Upper lobe of left lung (tissue), 6 donors: Measurements from ENCODE around the gene CPNE5. TPM values are rescaled to one million over a fixed set of nuclear protein-coding genes. Genes with fewer than 3 reads are reported as not detected.

ENCODE experiments used
- ATAC-seq, 2 donors: fragments of 200-7000 bp; cut with Tn5 transposase; one replicate each; pipeline ENCODE4 v1.9.1; 2022; ENCODE audit warnings: mild to moderate bottlenecking in 2 of 2, moderate library complexity in 2 of 2; ENCODE audit not compliant: low FRiP score in 2 of 2
- DNase-seq, 2 donors: peaks; one replicate each; pipeline ENCODE4 v3.0.0-alpha.2; 2019 to 2020
- H3K27ac ChIP-seq, 4 donors: fragments of 200-600 bp; sonication (generic); one replicate each; pipeline ENCODE4 v1.5.1; 2016 to 2019
- H3K27me3 ChIP-seq, 4 donors: fragments of 200-600 bp; sonication (generic); one replicate each; pipeline ENCODE4 v1.5.1; 2017 to 2019
- H3K36me3 ChIP-seq, 4 donors: fragments of 200-600 bp; sonication (generic); one replicate each; pipeline ENCODE4 v1.5.1; 2016 to 2019
- H3K4me1 ChIP-seq, 4 donors: fragments of 200-600 bp; sonication (generic); one replicate each; pipeline ENCODE4 v1.5.1; 2018 to 2019
- H3K4me3 ChIP-seq, 4 donors: fragments of 200-600 bp; sonication (generic); one replicate each; pipeline ENCODE4 v1.5.1; 2017 to 2019; ENCODE audit warnings: mild to moderate bottlenecking in 2 of 4, moderate library complexity in 1 of 4
- H3K9me3 ChIP-seq, 4 donors: fragments of 200-600 bp; sonication (generic); one replicate each; pipeline ENCODE4 v1.5.1; 2018 to 2019
- EP300 ChIP-seq, 4 donors: sonication (generic); formaldehyde crosslinking; IDR thresholded peaks; one replicate each; pipeline ENCODE4 v1.5.1; 2017; ENCODE audit warnings: antibody characterized with exemption in 4 of 4, control low read depth in 2 of 4
- POLR2A ChIP-seq, 4 donors: fragments of 450-650 bp; IDR thresholded peaks; one replicate each; pipeline ENCODE4 v1.5.1; 2016 to 2017; ENCODE audit warnings: antibody characterized with exemption in 4 of 4, mild to moderate bottlenecking in 2 of 4
- POLR2AphosphoS5 ChIP-seq, 2 donors: sonication (generic); formaldehyde crosslinking; IDR thresholded peaks; one replicate each; pipeline ENCODE4 v1.5.1; 2017; ENCODE audit warnings: antibody characterized with exemption in 2 of 2
- WGBS, 2 donors: methylation state at CpG; one replicate each; pipeline ENCODE4 v1.1.5; 2017 to 2018; 5-methylcytosine and 5-hydroxymethylcytosine counted together
- total RNA-seq, 6 donors: library from RNA; depleted of rRNA in 4 of 6; stranded (reverse); fragments of >200 nt in 4 of 6; gene quantifications; one replicate each; pipeline versions ENCODE4 v1.1.0 to v1.2.1, GENCODE V29; 2016 to 2021
- TF ChIP-seq, protein P1 (sequence below), 6 experiments: fragments of 450-650 bp in 4 of 6; fragments of 200-600 bp in 2 of 6; sonication (generic) in 2 of 6; IDR thresholded peaks; one replicate each; pipeline ENCODE4 v1.5.1; 2016 to 2019; ENCODE audit warnings: antibody characterized with exemption in 6 of 6
- donor health status: DM: no; HTN: no; CAD: no; lungs with moderate emphysema.
- donor health status: DM: no; HTN: yes; CAD: no; lungs with severe emphysema.

The CPNE5 gene
- total RNA-seq, 6 donors from 2014 or later = 0.89 to 5.4 (median 2.5) TPM

DNA sequence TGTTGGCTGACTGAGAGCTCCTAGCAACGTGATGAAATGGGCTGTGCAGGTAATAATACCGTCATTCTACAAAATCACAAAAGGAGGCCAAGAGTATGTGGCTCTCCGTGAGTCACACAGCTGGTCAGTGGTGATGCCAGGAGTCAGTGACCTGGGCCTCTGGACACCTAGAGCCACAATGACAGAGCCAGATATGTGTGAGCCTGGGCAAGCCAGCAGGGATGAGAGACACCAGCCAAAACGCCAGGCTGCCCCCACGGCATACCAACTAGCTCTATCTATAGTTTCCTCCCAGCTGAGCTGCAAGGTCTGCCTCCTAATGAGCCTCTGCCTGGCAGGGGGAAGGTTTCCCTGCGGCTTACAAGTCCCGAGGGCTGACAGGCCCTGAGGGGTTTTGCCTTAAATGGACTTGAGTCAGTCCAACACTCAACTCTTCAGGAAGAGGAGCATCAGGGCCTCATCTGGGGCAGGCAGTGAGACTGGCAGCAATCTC lies 70.0 kb downstream of the CPNE5 start:
- ATAC-seq = no peak
- no peaks in the 10 kb centered on the region for H3K9me3 ChIP-seq
- H3K27ac ChIP-seq = peak overlapping the region; percentile 28 to 70 (median 45)
- H3K4me3 ChIP-seq = no peak overlapping the region
- WGBS, 2 donors = 69 to 73% methylated on average over 5 to 7 of the region's 7 CpGs
- H3K36me3 ChIP-seq = no peaks in the 10 kb centered on the region
- no peak for TF ChIP-seq POLR2A (IDR thresholded peaks at IDR 0.05)
- TF ChIP-seq POLR2AphosphoS5 (IDR thresholded peaks at IDR 0.05) = no peak
- no peak for TF ChIP-seq EP300 (IDR thresholded peaks at IDR 0.05)
- TF ChIP-seq, protein P1, sequence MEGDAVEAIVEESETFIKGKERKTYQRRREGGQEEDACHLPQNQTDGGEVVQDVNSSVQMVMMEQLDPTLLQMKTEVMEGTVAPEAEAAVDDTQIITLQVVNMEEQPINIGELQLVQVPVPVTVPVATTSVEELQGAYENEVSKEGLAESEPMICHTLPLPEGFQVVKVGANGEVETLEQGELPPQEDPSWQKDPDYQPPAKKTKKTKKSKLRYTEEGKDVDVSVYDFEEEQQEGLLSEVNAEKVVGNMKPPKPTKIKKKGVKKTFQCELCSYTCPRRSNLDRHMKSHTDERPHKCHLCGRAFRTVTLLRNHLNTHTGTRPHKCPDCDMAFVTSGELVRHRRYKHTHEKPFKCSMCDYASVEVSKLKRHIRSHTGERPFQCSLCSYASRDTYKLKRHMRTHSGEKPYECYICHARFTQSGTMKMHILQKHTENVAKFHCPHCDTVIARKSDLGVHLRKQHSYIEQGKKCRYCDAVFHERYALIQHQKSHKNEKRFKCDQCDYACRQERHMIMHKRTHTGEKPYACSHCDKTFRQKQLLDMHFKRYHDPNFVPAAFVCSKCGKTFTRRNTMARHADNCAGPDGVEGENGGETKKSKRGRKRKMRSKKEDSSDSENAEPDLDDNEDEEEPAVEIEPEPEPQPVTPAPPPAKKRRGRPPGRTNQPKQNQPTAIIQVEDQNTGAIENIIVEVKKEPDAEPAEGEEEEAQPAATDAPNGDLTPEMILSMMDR (IDR thresholded peaks at IDR 0.05) = no peak
- H3K4me1 ChIP-seq = peaks cover 13 to 21% (median 16%) of the 10 kb centered on the region in 4 donors
- DNase-seq = peak in 1 of 2 donors; percentile 36
- no peaks in the 10 kb centered on the region for H3K27me3 ChIP-seq

DNA sequence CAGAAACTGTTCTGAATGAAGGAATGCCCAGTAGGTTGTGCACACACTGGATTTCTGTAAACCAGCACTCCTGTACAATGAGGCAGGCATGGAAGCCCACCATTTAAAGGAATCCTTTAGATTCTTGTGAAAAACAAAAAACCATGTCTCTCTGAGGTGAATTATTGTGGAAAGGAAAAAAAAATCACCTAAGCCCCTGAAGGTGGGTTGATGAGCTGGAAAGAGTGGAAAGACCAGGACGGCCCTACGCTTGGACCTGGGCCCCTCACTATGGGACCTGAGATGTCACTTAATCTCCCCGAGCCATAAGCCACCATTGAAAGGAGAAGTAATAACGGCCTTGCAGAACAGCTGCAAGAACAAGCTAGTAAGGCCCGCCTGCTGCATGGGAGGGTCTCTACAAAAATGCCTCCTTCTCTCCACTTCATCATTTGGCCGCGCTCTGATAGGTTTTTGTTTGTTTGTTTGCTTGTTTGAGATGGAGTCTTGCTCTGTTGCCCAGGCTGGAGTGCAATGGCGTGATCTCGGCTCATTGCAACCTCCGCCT lies 72.8 kb downstream of the CPNE5 start:
- no peak overlapping the region for H3K4me3 ChIP-seq
- no peaks in the 10 kb centered on the region for H3K27me3 ChIP-seq
- peaks cover 13 to 21% (median 16%) of the 10 kb centered on the region in 4 donors for H3K4me1 ChIP-seq
- no peaks in the 10 kb centered on the region for H3K36me3 ChIP-seq
- no peak overlapping the region for H3K27ac ChIP-seq
- ATAC-seq (no peak), DNase-seq (no peak)
- TF ChIP-seq POLR2A (IDR thresholded peaks at IDR 0.05) (no peak), EP300 (IDR thresholded peaks at IDR 0.05) (no peak), POLR2AphosphoS5 (IDR thresholded peaks at IDR 0.05) (no peak)
- TF ChIP-seq, protein P1 (IDR thresholded peaks at IDR 0.05) = no peak
- no peaks in the 10 kb centered on the region for H3K9me3 ChIP-seq
- 81 to 88% methylated on average over 10 of the region's 10 CpGs for WGBS, 2 donors

DNA sequence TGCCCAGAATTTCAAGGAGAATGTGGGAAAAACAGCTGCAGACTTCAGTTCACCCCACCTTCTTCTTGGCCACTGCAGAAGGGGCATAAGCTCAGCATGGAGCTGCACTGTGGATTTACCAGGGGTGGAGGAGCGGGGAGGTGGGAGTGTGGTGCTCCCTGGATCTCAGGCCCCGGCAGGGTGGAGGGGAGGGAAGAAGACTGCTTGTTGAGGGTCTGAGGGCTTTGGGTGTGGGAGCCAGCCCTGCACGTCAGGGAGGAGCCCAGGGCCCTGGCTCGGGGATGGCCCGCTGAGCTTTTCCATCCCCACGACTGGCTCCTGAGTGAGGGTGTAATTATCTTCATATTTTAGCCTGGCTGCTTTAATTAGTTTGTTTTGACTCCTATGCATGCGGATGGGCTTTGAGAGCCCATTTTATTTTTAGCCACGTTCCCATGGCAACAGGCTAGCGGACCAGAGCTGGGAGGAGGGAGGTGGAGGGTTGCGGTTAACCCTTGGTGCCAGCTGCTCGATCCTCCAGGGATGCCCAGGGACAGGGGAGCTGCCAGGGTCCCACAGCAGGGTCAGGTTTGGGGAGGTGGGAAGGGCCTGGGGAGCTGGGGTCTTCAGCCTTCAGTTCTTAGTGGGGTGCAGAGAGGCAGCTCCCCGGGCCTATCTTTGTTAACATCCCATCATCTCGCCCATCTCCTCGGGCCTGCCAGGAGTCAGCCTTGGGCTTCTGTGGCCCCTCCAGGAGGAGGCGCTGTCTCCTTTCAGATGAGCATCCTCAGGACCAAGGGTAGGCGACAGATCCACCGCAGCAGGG lies 73.4 kb downstream of the CPNE5 start:
- peak; percentile 87 to 91 for ATAC-seq
- DNase-seq = peak; percentile 22 to 84
- H3K9me3 ChIP-seq = no peaks in the 10 kb centered on the region

DNA sequence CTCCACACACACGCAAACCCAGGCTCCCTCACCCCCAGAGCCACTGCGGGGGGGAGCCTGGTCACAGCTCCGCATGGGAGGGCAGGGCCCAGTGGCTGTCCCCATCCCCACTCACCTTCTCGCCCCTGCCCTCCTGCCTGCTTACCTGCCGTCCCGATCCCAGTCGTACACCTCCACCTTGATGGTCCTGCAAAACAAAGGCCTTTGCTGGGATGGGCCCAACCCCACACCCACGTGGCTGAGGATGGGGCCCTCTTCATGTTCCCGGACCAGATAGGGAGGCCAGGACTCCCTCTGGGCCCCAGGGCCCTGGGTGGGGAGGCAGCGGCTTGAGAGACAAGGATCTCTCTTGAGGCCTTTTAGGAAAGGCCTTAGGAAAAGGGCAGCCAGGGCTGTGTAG lies 74.1 kb downstream of the CPNE5 start:
- Histone ChIP-seq H3K4me1 (peaks cover 8 to 17% (median 13%) of the 10 kb centered on the region in 4 donors), H3K36me3 (no peaks in the 10 kb centered on the region), H3K9me3 (no peaks in the 10 kb centered on the region), H3K4me3 (no peak overlapping the region), H3K27me3 (no peaks in the 10 kb centered on the region), H3K27ac (no peak overlapping the region)
- no peak for TF ChIP-seq POLR2AphosphoS5 (IDR thresholded peaks at IDR 0.05)
- TF ChIP-seq, protein P1 (IDR thresholded peaks at IDR 0.05) = no peak
- TF ChIP-seq EP300 (IDR thresholded peaks at IDR 0.05) = no peak
- no peak for TF ChIP-seq POLR2A (IDR thresholded peaks at IDR 0.05)
- DNase-seq (no peak), ATAC-seq (no peak)
- 58 to 83% methylated on average over 5 to 10 of the region's 10 CpGs for WGBS, 2 donors

More for the DNA sequence above, 73.4 kb downstream of the CPNE5 start:
- 35 to 44% methylated on average over 15 to 16 of the region's 17 CpGs for WGBS, 2 donors
- Histone ChIP-seq H3K27ac (no peak overlapping the region), H3K4me1 (peaks cover 13 to 21% (median 15%) of the 10 kb centered on the region in 4 donors), H3K36me3 (no peaks in the 10 kb centered on the region), H3K4me3 (no peak overlapping the region), H3K27me3 (no peaks in the 10 kb centered on the region)
- TF ChIP-seq POLR2AphosphoS5 (IDR thresholded peaks at IDR 0.05) (peak in 1 of 2 donors; percentile 40), POLR2A (IDR thresholded peaks at IDR 0.05) (no peak), EP300 (IDR thresholded peaks at IDR 0.05) (no peak)
- TF ChIP-seq, protein P1 (IDR thresholded peaks at IDR 0.05) = peak; percentile 79 to 92 (median 87)
